Effector memory CD4-positive, alpha-beta T cell (primary cell): ENCODE results near the gene CD2BP2.
"Not testable (repeated sequence)": the region's sequence is repeated elsewhere in the genome, so short reads cannot be mapped to it uniquely, and the experiment has no call there.

Source experiments
- DNase-seq, 3 donors: peaks; one replicate each; pipeline ENCODE4 v3.0.0-alpha.2; 2020
- H3K27ac ChIP-seq: 2 replicates; pipeline ENCODE4 v1.7.0; 2013; ENCODE audit warnings: mild to moderate bottlenecking, low read length, moderate library complexity; ENCODE audit not compliant: insufficient read depth, poor library complexity, severe bottlenecking
- H3K27me3 ChIP-seq: replicated peaks from 2 replicates; pipeline ENCODE4 v1.7.0; 2013; ENCODE audit warnings: mild to moderate bottlenecking, low read length; ENCODE audit not compliant: insufficient read depth, control insufficient read depth, poor library complexity, severe bottlenecking
- H3K36me3 ChIP-seq: 2 replicates; pipeline ENCODE4 v1.7.0; 2013; ENCODE audit warnings: mild to moderate bottlenecking, low read length, moderate library complexity; ENCODE audit not compliant: control insufficient read depth, insufficient read depth
- H3K4me1 ChIP-seq: 2 replicates; pipeline ENCODE4 v1.7.0; 2013; ENCODE audit warnings: low read length, mild to moderate bottlenecking; ENCODE audit not compliant: control insufficient read depth, insufficient read depth, poor library complexity, severe bottlenecking
- H3K4me3 ChIP-seq: 2 replicates; pipeline ENCODE4 v1.7.0; 2013; ENCODE audit warnings: low read length, low read depth, mild to moderate bottlenecking; ENCODE audit not compliant: insufficient read depth, poor library complexity, severe bottlenecking
- H3K9me3 ChIP-seq: 2 replicates; pipeline ENCODE4 v1.7.0; 2013; ENCODE audit warnings: mild to moderate bottlenecking, low read length, moderate library complexity; ENCODE audit not compliant: control insufficient read depth
- total RNA-seq, 3 donors: gene quantifications; one replicate each; lab custom pipeline; 2026; lab: John Stamatoyannopoulos, UW

Gene CD2BP2
- 43.7 to 66.8 (median 55.9) reads per million in 3 donors for total RNA-seq

DNA sequence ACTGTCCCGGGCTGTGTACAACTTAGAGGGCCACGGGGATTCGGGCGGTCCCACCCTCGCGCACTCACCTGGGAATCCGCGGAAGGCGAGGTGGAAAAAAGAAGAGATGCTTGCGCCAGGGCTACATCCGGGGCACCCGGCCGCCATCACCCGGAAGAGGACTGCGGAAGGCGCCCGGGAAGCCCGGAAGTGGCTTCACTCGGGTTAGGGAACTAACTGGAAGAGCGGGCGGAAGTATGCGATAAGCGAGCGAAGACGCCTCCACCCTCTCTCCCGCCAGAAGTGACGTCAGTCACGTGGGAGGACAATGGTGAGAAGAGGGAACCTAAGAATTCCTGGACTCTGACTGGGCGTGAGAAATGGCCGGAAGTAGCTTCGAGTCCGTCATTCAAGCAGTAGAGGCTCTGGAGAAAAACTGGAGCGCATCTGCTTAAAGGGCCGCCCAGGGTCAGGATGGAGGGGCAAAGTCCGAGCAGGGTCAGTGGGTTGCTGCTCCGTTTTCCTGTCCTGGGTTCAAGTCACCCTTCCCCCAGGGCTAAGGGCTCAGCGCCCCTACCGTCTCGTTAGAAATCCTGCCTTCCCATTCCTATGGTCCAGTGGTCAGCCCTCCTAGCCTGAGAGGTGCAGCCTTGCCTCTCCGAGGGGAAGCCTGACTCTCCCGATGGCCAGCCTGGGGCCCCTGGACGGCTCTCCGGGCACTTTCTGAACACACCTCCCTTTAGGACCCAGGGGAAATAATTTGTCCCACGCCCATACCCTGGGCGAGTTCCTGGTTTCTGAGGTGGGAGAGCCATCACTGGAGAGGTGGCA, at the start of gene CD2BP2:
Gene CD2BP2 (minus strand): TSS at position 165 of the 810 bp plus-strand sequence. CDS start 627 bp downstream, outside the sequence.
- Histone ChIP-seq H3K9me3 (no peaks in the 10 kb centered on the region), H3K4me1 (peaks cover 24% of the 10 kb centered on the region), H3K4me3 (peak within 1 kb of the TSS; percentile 81), H3K27me3 (no peaks in the 10 kb centered on the region), H3K27ac (peak within 1 kb of the TSS; percentile 88), H3K36me3 (peaks cover 47% of the 10 kb centered on the region)
- DNase-seq: peak; percentile 80 to 86 (median 81)

DNA sequence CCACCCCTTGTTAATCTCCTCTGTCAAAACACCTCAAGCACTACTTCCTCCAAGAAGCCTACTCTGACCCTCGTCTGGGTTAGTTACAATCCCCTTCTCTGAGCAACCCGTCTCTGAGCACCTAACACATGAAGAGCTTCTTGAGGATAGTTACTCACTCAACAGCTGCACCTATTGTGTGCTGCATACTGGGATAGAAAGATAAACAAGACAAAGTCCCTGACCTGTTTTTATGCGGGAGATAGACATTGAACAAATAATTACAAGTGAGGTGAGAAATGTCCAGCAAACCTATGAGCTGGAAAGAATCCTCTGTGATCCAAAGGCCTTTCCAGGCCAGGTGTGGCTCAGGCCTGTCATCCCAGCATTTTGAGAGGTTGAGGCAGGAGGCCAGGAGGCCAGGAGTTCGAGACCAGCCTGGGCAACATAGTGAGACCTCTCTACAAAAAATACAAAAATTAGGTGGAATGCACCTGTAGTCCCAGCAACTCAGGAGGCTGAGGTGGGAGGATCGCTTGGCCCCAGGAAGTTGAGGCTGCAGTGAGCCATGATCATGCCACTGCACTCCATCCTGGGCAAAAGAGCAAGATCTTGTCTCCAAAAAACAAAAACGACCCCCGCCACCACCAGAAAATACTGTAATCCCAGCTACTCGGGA, 46.8 kb upstream of the CD2BP2 start:
- H3K4me3 ChIP-seq: no peak overlapping the region
- H3K27ac ChIP-seq: no peak overlapping the region
- DNase-seq: no peak
- peaks cover 14% of the 10 kb centered on the region for H3K4me1 ChIP-seq
- H3K9me3 ChIP-seq: no peaks in the 10 kb centered on the region
- no peaks in the 10 kb centered on the region for H3K27me3 ChIP-seq
- peaks cover 14% of the 10 kb centered on the region for H3K36me3 ChIP-seq

DNA sequence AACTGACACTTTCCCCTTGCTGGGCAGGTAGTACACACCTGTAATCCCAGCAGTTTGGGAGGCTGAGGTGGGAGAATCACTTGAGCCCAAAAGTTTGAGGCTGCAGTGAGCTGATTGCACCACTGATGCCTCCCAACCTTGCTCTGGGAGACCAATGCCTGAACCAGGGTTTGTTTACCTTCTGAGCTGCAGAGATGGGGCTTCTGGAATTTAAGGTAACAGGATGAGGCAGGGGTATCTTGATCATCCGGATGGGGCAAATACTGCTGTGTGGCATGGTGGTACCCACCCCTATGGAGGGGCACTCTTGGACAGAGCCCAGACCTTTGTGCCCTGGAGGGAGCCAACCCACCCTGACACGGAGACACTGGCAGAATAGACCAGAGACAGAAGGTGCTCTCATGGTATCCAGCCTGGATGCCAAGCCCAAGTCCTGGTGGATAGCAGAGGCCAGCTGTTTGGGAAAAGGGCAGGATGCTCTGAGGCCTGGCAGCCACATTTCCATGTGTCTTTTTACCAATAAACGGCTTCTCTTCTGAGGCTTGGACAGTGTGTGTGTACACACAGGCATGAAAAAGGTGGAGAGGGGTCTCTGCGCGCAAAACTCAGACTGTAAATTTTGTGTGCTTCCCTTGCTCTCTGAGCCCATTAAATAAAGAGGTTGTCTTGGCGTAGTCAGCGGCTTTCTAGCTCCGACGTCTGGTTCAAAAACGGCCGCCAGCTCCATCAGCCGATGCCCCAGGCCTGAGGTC, 44.5 kb upstream of the CD2BP2 start:
- Histone ChIP-seq H3K9me3 (no peaks in the 10 kb centered on the region), H3K36me3 (peaks cover 14% of the 10 kb centered on the region), H3K4me1 (peaks cover 18% of the 10 kb centered on the region), H3K27ac (peak overlapping the region; percentile 30), H3K27me3 (no peaks in the 10 kb centered on the region), H3K4me3 (peak overlapping the region; percentile 75)
- DNase-seq: no peak

DNA sequence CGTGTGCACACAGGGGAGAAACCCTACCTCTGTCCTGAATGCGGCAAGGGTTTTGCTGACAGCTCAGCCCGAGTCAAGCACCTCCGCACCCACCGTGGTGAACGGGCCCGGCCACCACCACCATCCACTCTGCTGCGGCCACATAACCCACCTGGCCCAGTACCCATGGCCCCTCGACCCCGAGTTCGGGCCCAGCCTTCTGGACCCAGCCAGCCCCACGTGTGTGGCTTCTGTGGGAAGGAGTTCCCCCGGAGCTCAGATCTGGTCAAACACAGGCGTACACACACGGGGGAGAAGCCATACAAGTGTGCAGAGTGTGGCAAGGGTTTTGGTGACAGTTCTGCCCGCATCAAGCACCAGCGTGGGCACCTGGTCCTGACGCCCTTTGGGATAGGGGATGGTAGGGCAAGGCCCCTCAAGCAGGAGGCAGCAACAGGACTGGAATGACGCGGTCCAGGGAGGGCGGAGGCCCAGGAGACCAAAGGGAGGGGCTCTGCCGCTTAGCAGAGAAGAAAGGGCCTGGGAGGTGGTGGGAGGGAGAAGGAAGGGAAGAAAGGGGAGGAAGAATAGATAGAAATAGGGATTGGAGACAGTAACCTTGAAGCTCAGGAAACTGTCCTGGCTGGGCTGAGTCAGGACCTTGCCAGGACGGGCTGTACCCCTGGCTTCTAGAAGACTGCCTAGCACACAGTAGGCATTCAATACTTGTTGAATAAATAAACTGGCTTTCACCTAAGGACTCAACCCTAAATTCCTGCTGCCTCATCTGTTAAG, 43.7 kb upstream of the CD2BP2 start:
- peaks cover 18% of the 10 kb centered on the region for H3K4me1 ChIP-seq
- H3K27ac ChIP-seq: peak overlapping the region; percentile 30
- no peaks in the 10 kb centered on the region for H3K27me3 ChIP-seq
- H3K9me3 ChIP-seq: no peaks in the 10 kb centered on the region
- no peak for DNase-seq
- no peak overlapping the region for H3K4me3 ChIP-seq
- peaks cover 14% of the 10 kb centered on the region for H3K36me3 ChIP-seq

DNA sequence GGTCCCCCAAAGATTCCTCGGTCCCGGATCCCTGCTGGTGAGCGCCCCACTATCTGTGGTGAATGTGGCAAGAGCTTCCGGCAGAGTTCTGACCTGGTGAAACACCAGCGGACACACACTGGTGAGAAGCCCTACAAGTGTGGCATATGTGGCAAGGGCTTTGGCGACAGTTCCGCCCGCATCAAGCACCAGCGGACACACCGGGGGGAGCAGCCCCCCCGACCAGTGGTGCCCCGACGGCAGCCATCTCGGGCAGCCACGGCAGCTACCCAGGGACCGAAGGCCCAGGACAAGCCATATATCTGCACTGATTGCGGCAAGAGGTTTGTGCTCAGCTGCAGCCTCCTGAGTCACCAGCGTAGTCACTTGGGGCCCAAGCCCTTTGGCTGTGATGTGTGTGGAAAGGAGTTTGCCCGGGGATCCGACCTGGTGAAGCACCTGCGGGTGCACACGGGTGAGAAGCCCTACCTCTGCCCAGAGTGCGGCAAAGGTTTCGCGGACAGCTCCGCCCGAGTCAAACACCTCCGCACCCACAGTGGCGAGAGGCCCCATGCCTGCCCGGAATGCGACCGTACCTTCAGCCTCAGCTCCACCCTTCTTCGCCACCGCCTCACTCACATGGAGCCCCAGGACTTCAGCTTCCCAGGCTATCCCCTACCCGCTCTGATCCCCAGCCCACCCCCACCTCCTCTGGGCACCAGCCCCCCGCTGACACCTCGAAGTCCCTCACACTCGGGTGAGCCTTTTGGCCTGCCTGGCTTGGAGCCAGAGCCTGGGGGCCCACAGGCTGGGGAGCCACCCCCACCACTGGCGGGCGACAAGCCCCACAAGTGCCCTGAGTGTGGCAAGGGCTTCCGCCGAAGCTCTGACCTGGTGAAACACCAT, 42.9 kb upstream of the CD2BP2 start:
- Histone ChIP-seq H3K27ac (no peak overlapping the region), H3K27me3 (no peaks in the 10 kb centered on the region), H3K36me3 (peaks cover 14% of the 10 kb centered on the region), H3K9me3 (no peaks in the 10 kb centered on the region), H3K4me1 (peaks cover 18% of the 10 kb centered on the region), H3K4me3 (no peak overlapping the region)
- no peak for DNase-seq

DNA sequence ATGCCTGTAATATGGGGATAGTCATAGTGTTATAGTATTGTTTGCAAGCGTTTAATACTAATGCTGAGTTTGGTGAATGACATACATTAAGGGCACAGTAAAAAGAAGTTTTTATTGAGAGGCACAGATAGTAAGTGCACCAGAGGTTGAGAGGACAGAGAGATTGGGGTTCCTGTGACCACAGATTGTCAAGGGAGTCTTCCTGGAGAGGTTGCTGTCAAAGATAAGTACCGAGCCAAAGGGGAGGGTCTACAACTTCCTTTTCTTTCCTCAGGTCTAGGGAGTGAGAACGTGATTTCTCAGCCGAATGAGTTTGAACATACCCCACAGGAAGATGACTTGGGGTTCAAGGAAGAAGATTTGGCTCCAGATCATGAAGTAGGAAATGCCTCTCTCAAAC, 41.9 kb upstream of the CD2BP2 start:
- no peak overlapping the region for H3K4me3 ChIP-seq

DNA sequence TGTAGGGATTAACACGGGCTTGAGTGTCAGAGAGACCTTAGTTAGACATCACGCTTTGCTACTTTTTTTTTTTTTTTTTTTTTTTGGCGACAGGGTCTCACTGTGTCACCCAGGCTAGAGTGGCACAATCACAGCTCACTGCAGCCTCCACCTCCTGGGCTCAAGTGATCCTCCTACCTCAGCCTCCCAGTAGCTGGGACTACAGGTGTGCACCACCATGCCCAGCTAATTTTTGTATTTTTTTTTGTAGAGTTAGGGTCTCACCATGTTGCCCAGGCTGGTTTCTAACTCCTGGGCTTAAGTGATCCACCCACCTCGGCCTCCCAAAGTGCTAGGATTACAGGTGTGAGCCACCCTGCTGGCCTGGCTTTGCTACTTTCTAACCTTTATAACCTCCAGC, 41.5 kb upstream of the CD2BP2 start:
- H3K27ac ChIP-seq, H3K4me3 ChIP-seq, DNase-seq, H3K27me3 ChIP-seq, H3K9me3 ChIP-seq: not testable (repeated sequence)
- peaks cover 18% of the 10 kb centered on the region for H3K4me1 ChIP-seq
- peaks cover 14% of the 10 kb centered on the region for H3K36me3 ChIP-seq

More for the DNA sequence above, 41.9 kb upstream of the CD2BP2 start:
- no peak for DNase-seq
- Histone ChIP-seq H3K27me3 (no peaks in the 10 kb centered on the region), H3K4me1 (peaks cover 18% of the 10 kb centered on the region), H3K9me3 (no peaks in the 10 kb centered on the region), H3K36me3 (peaks cover 14% of the 10 kb centered on the region), H3K27ac (no peak overlapping the region)

DNA sequence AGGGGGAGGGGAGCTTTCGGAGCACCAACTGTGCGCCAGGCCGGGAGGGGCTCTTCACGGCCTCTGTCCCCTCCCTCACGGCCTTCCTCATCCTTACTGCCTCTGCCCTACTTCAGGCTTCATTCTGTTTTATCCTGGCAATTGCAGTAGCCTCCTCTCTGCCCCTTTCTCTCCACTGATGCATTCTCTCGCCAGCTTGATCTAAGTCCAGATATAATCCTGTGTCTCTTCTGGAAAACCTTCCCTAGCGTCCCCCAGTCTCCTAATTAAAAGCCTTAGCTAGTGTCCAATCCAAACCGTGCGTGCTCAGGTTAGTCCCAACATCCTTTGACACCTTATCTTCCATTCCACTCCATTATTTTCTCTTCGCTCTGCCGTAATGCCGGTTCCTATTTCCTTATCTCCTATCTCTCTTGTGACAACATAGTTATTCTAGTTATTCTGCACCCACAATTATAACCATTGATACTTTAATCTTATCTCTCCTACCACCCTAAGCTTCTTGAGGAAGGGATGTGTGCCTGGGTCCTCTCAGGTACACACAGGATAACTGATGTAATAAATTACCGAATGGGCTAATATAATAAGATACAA, 41.0 kb upstream of the CD2BP2 start:
- Histone ChIP-seq H3K4me3 (peak overlapping the region; percentile 71), H3K27ac (peak overlapping the region; percentile 61), H3K27me3 (no peaks in the 10 kb centered on the region), H3K4me1 (peaks cover 18% of the 10 kb centered on the region), H3K9me3 (no peaks in the 10 kb centered on the region), H3K36me3 (peaks cover 14% of the 10 kb centered on the region)
- no peak for DNase-seq
